Thyroid gland (tissue), 4 donors: ENCODE data around the gene IGF2BP1.

Source experiments
- CTCF ChIP-seq, 6 experiments: fragments of 200-600 bp in 3 of 6; fragments of 450-650 bp in 3 of 6; sonication (generic) in 3 of 6; IDR thresholded peaks; one replicate each; pipeline ENCODE4 v1.5.1; 2016 to 2019; ENCODE audit warnings: antibody characterized with exemption in 6 of 6, mild to moderate bottlenecking in 2 of 6, inconsistent platforms in 1 of 6, moderate library complexity in 1 of 6
- POLR2A ChIP-seq, 2 donors: fragments of 450-650 bp; IDR thresholded peaks; one replicate each; pipeline ENCODE4 v1.6.1; 2017; ENCODE audit warnings: antibody characterized with exemption in 2 of 2, mild to moderate bottlenecking in 2 of 2, moderate library complexity in 1 of 2

- TF ChIP-seq CTCF (IDR thresholded peaks at IDR 0.05) (no peak), POLR2A (IDR thresholded peaks at IDR 0.05) (no peak)
Observed at GRCh38 chr17:48952904-48953303, 44.3 kb upstream of the IGF2BP1 start.
